Activated CD4-positive, CD25-positive, alpha-beta regulatory T cell (primary cell): ENCODE data around the gene SLC28A3.
A peak's percentile ranks its signal among the peaks of the same experiment; 100 is the strongest.

Experiments
- DNase-seq, 4 experiments: peaks; one replicate each; lab custom pipeline; 2025; lab: John Stamatoyannopoulos, UW

SLC28A3 gene

GRCh38 chr9:84297162-84297821 lies 43.3 kb downstream of the SLC28A3 start:
- DNase-seq: no peak

- peak in 1 of 4 experiments; percentile 1 for DNase-seq
Observed at GRCh38 chr9:84296146-84296843, 44.3 kb downstream of the SLC28A3 start.

- no peak for DNase-seq
Observed at GRCh38 chr9:84294241-84294950, 46.2 kb downstream of the SLC28A3 start.

GRCh38 chr9:84293001-84293798 lies 47.4 kb downstream of the SLC28A3 start:
- no peak for DNase-seq

- DNase-seq: no peak
Observed at GRCh38 chr9:84285381-84285780, 55.2 kb downstream of the SLC28A3 start.

- DNase-seq: no peak
Observed at GRCh38 chr9:84283946-84284345, 56.6 kb downstream of the SLC28A3 start.

- DNase-seq: no peak
Observed at GRCh38 chr9:84278130-84278529, 62.4 kb downstream of the SLC28A3 start.

GRCh38 chr9:84277646-84278045 lies 62.9 kb downstream of the SLC28A3 start:
- no peak for DNase-seq

- DNase-seq: no peak
Observed at GRCh38 chr9:84276741-84277140, 63.8 kb downstream of the SLC28A3 start.

- DNase-seq: no peak
Observed at GRCh38 chr9:84271921-84272556, 68.5 kb downstream of the SLC28A3 start.

GRCh38 chr9:84271531-84271900 lies 69.0 kb downstream of the SLC28A3 start:
- DNase-seq: no peak

GRCh38 chr9:84270847-84271530 lies 69.6 kb downstream of the SLC28A3 start:
- no peak for DNase-seq

GRCh38 chr9:84266087-84266561 lies 74.4 kb downstream of the SLC28A3 start:
- DNase-seq: no peak

GRCh38 chr9:84264307-84265029 lies 76.1 kb downstream of the SLC28A3 start:
- DNase-seq: no peak

GRCh38 chr9:84261070-84261746 lies 79.3 kb downstream of the SLC28A3 start:
- no peak for DNase-seq

GRCh38 chr9:84258371-84258770 lies 82.2 kb downstream of the SLC28A3 start:
- no peak for DNase-seq

- no peak for DNase-seq
Observed at GRCh38 chr9:84255696-84256095, 84.9 kb downstream of the SLC28A3 start.

- DNase-seq: no peak
Observed at GRCh38 chr9:84254972-84255371, 85.6 kb downstream of the SLC28A3 start.

GRCh38 chr9:84251921-84252320 lies 88.6 kb downstream of the SLC28A3 start:
- no peak for DNase-seq
